Measurements from ENCODE around the gene ZBTB3. TPM values are rescaled to one million over a fixed set of nuclear protein-coding genes. Genes with fewer than 3 reads are reported as not detected.
A peak's percentile ranks its signal among the peaks of the same experiment; 100 is the strongest.

ZBTB3 gene
- total and polyA plus RNA-seq, 9 of the 15 experiments (the other 6 are each of a cell fraction or from before 2014, with no cell fraction given), result 1.9 to 10.0 (median 4.9) TPM

GRCh38 chr11:62727165-62727871, 26.6 kb downstream of the ZBTB3 start, which contains the start of gene HNRNPUL2 (continued):
- TF ChIP-seq KDM4B (IDR thresholded peaks at IDR 0.05; ENCODE audit: borderline replicate concordance in 2 of 2, low read depth in 1 of 2) (peak in 1 of 2 experiments; percentile 75; a peak in 1 of 4 replicates), ZC3H8 (IDR thresholded peaks at IDR 0.05) (no peak), MYBL2 (IDR thresholded peaks at IDR 0.05; ENCODE audit: low read depth) (no peak), MYBL2 (CRISPR knock-in tag; IDR thresholded peaks at IDR 0.05; ENCODE audit: borderline replicate concordance) (no peak), RBM14 (IDR thresholded peaks at IDR 0.05; ENCODE audit: borderline replicate concordance, insufficient read depth, low read depth, low read length) (no peak), XRCC3 (IDR thresholded peaks at IDR 0.05) (no peak), THRA (IDR thresholded peaks at IDR 0.05) (no peak), AFF1 (IDR thresholded peaks at IDR 0.05; ENCODE audit: low read depth in 1 of 2, partially characterized antibody in 2 of 2) (no peak), RAD21 (CRISPR knock-in tag; conservative IDR thresholded peaks at IDR 0.05 in 1 of 2, IDR thresholded peaks at IDR 0.05 in 1 of 2) (no peak), GTF2F1 (IDR thresholded peaks at IDR 0.05; ENCODE audit: low read depth, low read length) (no peak), TRIM28 (IDR thresholded peaks at IDR 0.05) (no peak), RCOR1 (IDR thresholded peaks at IDR 0.05; ENCODE audit: borderline replicate concordance in 1 of 2, low read depth in 2 of 2, low read length in 2 of 2) (no peak), PHF20 (IDR thresholded peaks at IDR 0.05; ENCODE audit: partially characterized antibody) (peak; percentile 10), ELF1 (tag; IDR thresholded peaks at IDR 0.05) (peak; percentile 66), DLX4 (CRISPR knock-in tag; IDR thresholded peaks at IDR 0.05) (no peak), ZNF444 (CRISPR knock-in tag; IDR thresholded peaks at IDR 0.05) (no peak), ID3 (CRISPR knock-in tag; IDR thresholded peaks at IDR 0.05) (no peak), ID3 (tag; IDR thresholded peaks at IDR 0.05) (peak; percentile 71), RNF2 (IDR thresholded peaks at IDR 0.05) (peak; percentile 93), ZNF707 (CRISPR knock-in tag; conservative IDR thresholded peaks at IDR 0.05) (no peak), CSDE1 (IDR thresholded peaks at IDR 0.05) (no peak), KHSRP (IDR thresholded peaks at IDR 0.05) (no peak), NR1H2 (CRISPR knock-in tag; IDR thresholded peaks at IDR 0.05) (no peak), RAD51 (IDR thresholded peaks at IDR 0.05; ENCODE audit: borderline replicate concordance, low read depth) (no peak)

All from K562 (cell line).